ENCODE results near the gene SIK1.
"Not testable (repeated sequence)": the region's sequence is repeated elsewhere in the genome, so short reads cannot be mapped to it uniquely, and the experiment has no call there.

The SIK1 gene

DNA sequence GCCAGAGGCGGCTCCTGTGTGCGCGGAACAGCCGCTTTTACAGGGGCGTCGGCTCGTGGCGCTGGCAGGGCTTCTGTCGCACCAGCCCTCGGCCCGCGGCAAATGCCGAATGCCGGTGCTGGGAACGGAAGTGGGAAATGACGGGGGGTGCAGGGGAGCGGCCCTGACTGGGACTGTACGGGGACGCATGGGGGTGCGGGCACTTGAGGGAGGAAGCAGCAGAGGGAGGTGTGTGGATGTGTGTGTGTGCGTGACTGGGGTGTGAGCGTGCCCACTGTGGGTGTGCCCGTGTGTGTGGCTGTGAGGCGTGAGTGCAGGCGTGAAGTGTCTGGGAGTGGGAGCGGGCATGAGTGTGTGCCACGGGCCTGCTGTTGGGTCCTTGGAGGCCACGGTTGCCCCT is 17.6 kb upstream of the SIK1 start:
- not testable (repeated sequence) for DNase-seq (ENCODE audit: insufficient read length, low spot score); FAIRE-seq

DNA sequence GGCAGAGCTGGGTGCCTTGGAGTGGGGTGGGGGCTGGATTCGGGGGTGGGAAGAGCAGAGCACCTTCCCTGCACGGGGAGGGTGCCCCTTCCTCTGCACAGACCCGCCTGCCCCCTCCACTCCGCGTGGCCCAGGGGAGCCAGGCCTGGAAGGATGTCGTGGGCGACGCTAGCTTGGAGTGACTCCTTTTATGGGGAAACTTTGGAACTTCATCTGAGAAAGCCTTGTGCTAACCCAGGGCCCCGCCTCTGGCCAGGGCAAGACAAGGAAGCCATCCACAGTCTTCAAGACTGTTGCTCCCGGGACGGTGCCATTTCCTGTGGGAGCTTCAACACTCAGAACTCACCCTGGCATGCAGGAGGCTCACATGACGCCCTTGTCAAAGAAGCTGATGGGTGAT is 15.6 kb upstream of the SIK1 start:
- not testable (repeated sequence) for FAIRE-seq; DNase-seq (ENCODE audit: insufficient read length, low spot score)

DNA sequence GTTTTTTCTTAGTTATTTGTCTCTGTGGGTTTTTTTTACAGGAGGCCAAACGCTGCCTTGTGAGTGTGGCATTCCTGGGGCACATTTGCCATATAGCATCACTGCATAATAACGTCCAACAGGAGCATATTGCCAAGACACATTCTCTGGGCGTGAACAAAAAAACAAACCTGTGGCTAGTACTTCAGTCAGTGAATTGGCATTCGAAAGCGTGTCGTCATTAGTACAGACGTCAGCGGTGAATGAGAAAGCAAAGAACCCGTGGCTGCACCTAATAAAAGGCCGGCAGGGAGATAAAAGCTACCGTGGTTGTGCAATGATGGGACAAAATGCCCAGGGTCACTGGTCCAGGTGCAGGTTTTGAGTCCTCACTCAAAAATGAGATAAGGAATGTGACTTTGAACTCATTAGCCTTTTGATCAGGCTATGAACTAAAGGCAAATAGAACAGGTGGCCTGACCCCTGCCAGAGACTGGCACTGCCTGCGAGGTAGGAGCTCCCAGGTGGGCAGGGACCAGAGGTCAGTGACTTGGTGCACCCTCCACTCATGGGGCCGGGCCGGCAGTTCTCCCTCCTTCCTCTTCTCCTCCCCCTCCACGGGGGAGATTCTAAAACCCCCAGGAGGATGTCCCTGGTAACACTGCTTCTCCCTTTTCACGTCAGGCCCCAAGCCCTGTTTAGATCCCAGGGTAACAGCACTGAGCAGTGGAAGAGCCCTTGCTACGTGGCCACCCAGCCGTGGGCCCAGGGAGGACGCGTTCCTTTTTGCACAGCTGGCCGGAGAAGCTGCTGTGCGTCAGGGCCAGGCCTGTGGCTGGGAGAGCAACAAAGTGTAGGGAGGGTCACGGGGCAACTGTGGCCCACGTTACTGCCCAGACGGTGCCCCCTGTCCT is 14.2 kb upstream of the SIK1 start:
- not testable (repeated sequence) for FAIRE-seq

DNA sequence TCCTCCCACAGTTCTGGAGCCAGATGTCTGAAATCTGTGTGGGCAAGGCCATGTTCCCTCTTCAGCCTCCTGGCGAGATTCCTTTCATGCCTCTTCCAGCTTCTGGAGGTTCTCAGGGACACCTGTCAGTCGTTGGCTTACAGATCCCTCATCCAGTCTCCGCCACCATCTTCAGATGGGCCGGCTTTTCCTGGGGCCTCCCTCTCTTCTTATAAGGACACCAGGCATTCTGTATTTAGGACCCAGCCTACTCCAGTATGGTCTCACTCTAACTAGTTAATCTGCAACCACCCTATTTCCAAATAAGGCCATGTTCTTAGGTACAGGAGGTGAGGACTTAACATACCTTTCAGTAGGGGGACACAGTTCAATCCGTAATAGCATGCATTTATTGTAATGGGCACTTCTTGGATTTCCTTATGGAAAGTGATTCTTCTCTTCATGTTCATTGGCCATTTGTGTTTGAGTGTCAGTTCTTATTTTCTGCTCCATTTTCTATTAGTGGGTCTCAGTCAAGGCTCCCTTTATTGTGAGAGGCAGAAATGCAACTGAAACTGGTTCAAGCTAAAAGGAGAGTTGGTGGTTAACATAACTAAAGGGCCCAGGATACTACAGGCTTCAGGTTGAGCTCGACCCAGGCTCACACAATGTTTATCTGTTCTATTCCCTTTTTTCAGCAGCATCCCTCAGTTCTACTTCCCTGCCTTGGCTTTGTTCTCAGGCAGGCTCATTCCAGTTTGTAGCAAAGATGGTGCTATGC is 12.6 kb upstream of the SIK1 start:
- DNase-seq (ENCODE audit: insufficient read length, low spot score); FAIRE-seq: not testable (repeated sequence)

More for the DNA sequence above, 14.2 kb upstream of the SIK1 start:
- not testable (repeated sequence) for DNase-seq (ENCODE audit: insufficient read length, low spot score)

DNA sequence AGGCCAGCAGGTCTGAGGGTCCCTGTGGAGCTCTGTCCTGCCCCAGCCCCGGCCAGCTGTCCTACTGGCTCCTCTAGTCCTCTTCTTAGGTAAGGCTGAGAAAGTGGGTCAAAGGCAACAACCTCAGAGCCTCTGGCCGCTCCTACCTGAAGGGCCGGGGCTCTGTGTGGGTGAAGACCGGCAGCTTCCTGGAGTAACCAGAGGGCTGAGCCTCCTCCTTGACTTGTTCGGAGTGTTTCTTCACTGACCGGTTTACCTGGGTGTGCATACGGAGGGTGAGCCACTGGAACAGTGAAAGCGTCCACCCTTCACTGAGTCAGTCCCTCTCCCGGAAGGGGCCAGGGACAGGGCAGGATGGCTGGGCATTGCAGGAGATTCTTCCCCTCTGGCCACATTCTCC is 9.3 kb upstream of the SIK1 start:
- not testable (repeated sequence) for DNase-seq (ENCODE audit: insufficient read length, low spot score); FAIRE-seq

DNA sequence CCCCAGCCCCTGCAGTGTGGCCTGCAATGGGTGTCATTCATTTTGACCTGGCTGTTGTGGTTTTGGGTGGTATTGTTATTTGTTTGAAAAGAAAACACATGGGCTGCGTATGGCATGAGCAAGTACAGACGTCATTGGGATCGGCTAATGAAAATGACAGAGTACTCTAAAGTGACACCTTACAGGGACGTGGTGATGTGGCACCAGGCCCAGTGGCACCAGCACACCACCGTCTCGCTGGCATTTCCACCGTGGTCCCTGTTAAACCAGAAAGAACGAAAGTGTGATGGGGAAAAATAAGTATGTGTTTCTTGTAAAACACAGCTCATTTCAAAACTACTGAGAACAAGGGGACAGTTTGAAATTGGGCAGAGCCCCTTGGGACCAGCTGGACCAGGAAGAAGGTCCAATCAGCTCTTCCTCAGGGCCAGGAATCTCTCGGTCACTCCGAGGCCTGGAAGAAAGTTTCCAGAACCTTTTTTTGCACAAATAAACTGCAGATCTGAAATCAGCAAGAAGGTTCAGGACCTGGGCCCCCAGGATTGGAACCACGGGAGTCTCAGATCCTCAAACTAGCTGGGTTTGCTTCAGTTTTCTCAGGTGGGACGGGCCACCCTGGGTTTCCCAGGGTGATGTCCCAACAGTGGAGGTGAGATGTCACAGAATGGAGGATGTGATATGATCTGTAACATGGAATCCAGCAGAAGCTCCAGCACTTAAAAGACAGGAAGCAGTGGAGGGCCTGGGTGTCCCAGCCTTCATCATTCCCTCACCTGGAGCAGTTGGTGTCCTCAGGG is 6.6 kb upstream of the SIK1 start:
- not testable (repeated sequence) for DNase-seq (ENCODE audit: insufficient read length, low spot score); FAIRE-seq

DNA sequence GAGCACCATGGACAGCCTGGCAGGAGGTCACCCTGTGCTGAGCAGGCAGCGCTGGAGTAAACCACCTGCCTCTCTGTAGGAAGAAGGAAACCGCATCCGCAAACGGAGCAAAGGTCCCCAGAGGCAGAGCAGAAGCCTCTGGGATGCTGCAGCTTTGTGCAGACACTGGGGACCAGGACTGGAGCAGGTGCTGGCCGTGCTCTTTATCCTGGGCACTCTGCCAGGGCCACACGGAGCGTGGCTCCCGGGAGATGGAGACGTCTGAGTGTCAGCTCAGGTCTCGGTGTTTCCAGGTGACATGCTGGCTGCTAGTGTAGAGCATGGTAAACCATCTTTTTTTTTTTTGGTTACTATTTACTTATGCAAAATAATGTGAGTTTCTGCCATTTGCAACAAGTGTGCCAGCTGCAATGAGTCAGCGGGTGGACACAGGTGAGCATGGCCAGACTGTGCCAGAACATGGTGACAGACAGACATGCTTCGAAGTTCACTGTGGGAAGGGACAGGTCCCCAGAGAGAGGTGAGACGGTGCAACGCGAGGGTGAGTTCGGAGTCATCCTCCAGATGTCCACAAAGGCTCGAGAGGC is 4.0 kb upstream of the SIK1 start:
- not testable (repeated sequence) for DNase-seq (ENCODE audit: insufficient read length, low spot score)

DNA sequence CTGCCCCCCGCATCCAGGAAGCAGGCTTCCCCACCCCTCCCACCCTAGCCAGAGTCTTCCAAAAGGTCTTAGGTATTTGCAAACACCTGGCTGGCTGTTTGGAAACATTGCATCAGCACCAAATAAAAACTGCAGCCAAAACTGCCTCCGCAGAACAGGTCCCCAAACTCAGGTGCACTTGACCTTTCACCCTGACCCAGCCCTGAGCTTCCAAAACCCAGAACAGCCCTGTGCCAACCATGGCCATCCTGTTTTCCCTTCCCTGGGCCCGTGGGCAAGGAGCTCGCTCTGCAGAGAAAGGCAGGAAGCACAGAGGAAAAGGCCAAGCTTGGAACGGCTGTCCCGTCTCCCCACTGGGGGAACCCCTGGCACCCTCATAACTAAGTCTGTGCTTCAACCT is 2.0 kb upstream of the SIK1 start:
- FAIRE-seq; DNase-seq (ENCODE audit: insufficient read length, low spot score): not testable (repeated sequence)

More for the DNA sequence above, 4.0 kb upstream of the SIK1 start:
- FAIRE-seq: not testable (repeated sequence)

DNA sequence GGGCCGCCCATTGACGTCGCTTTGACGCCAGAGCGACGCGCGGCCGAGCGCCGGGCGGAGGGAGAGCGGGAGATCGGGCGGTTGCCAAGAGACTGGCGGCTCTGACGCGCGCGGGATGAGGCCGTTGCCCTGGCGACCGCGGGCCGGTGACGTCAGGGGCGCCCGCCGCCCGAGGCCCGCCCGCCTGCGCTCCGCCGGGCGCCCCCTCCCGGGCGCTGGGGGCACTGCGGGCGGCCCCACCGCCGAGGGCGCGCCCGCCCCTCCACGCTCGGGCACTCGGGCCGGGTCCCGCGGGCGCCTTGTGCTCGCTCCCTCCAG is 270 bp upstream of the SIK1 start:
- FAIRE-seq: not testable (repeated sequence)

DNA sequence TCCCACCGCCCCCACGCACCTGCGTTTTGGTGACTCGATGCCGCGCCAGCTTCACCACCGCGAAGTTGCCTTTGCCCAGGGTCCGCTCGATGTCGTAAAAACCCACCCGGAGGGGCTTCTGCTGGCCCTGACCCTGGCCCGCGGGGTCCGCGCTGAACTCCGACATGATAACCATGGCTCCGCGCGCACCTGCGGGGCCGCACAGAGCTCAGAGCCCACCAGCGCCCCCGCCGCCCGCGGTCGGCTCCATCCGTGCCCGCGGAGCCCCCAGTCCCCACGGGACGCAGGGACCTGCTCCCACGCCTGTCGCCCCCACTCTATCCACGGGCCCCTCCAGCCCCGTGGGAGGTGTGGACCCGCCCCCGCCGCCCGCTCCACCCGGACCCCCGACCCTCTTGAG is 927 bp downstream of the SIK1 start:
- not testable (repeated sequence) for DNase-seq (ENCODE audit: insufficient read length, low spot score); FAIRE-seq

More for the DNA sequence above, 270 bp upstream of the SIK1 start:
- not testable (repeated sequence) for DNase-seq (ENCODE audit: insufficient read length, low spot score)

DNA sequence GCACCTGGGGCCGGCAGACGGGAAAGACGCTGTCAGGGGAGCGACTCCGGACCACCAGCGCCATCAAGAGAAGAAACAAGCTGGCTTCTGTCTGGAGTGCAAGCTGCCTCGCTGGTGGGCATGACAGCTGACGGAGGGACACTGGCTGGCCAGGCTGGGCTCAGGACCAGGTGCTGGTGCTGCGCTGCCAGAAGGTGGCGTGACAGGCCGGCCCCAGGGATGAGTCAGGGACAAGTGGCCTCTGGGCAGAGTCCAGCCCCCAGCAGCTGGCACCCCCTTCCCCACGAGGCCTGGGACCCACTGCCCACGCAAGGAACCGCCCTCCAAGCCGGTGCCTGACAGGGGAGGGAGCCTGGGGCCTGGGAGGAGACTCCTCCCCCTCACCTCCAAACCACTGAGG is 7.5 kb downstream of the SIK1 start:
- DNase-seq (ENCODE audit: insufficient read length, low spot score); FAIRE-seq: not testable (repeated sequence)

DNA sequence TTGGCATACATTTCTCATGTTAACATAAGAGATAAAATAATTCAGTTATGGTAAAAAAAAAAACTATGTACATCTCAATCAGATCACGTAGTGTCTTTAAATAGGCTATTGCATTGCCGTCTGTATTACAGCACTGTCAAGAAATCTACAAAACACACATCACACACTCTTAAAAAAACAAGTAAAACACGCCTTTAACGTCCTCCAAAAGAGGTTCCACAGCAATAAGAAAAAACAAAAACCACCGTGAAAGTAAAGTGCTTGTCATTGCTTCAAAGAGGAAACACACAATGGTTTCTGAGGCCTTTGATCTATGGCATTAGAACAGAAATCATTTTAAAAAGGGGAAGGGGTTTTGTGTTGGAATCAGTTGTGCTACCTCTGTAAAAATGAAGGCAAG is 12.4 kb downstream of the SIK1 start:
- not testable (repeated sequence) for DNase-seq (ENCODE audit: insufficient read length, low spot score); FAIRE-seq

DNA sequence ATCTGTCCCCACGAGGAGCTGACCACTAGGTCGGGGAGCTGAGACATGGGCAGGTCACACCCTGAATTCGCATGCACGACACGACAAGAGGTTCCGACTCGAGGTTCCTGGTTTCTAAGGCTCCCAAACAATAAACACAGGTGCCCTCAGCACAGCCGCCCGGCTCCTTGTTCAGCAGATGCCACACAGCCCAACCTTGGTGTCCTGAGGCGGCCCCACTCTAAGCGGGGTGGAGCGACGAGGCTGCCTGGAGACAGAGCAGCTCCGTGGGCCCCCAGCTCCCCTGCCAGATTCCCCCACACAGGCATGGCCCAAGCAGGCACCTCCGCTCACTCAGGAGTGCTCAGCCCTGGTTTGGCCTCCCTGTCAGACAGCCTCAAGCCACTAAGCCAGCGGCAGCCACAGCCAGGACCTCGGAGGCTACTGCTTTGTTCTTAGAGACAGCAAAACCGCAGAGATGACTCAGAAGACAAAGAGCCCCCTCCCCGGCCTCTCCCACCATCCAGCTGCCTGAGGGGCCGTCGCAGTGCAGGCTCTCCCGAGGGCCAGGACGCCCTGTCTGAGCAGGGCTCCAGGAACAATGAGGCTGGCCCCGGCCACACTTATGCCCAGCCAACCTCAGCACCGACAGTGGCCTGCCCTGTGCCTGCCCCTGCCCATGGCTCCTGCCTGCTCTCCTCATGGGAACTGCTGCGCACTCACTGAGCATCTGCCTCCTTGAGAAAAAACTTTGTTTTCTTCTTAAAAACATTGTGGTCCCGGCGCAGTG is 14.7 kb downstream of the SIK1 start:
- not testable (repeated sequence) for DNase-seq (ENCODE audit: insufficient read length, low spot score)

DNA sequence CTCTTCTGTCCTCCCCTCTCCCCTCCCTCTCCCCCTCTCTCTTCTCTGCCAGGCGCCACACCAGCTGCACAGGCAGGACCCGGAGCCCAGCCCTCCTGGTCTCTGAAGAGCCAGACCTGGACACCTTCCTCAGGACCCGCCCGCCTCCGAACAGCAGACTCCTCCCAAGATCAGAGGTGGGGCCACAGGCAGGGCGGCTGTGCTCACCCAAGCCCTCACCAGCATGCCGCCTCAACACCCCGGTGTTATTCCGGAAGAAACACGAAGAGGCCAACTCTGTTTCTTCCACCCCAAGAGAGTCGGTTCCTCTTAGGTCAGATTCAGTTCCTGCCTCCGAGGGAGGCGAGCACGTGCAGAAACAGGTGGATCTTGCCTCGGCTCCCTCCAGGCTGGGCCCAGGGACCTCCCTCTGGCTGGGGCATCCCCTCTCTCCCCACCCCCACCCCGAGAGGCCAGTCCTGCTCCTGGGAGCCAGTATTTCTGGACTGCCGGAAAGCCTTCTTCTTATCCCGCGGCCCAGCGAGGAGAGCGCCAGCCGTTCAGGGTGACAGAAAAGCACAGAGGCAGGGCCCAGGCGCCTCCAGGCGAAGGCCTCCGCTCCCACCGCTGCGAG is 16.4 kb downstream of the SIK1 start:
- DNase-seq (ENCODE audit: insufficient read length, low spot score); FAIRE-seq: not testable (repeated sequence)

More for the DNA sequence above, 14.7 kb downstream of the SIK1 start:
- not testable (repeated sequence) for FAIRE-seq

DNA sequence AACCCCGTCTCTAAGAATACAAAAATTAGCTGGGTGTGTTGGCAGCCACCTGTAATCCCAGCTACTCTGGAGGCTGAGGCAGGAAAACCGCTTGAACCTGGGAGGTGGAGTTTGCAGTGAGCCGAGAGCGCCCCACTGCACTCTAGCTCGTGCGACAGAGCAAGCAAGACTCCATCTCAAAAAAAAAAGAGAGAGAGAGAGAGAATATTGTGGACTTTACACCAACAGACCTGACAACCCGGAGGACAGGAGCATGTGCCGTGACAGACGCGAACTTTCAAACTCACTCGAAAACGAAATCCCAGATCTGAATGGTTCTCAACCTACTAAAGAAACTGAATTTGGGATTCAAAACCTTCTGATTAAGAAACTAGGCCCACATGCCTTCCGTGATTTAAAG is 19.8 kb downstream of the SIK1 start:
- not testable (repeated sequence) for FAIRE-seq; DNase-seq (ENCODE audit: insufficient read length, low spot score)

DNA sequence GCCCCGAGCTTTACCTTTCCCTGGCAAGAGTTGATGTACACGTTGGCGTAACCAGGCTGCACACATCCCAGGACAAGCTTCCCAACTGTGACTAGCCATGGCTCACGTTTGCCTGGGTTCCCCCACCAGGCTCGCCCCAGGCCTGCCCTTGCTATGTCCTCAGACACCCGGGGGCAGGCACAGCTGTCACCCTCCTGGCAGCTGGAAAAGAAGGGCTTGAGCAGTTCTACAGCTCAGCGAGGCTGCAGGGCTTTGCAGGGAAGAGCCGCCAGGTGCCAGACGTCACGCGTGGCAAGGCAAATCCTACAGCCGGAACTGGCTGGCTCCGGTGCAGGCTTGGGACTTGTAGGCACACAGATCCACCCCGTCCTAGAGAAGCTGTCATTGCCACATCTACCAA is 22.5 kb downstream of the SIK1 start:
- FAIRE-seq; DNase-seq (ENCODE audit: insufficient read length, low spot score): not testable (repeated sequence)

DNA sequence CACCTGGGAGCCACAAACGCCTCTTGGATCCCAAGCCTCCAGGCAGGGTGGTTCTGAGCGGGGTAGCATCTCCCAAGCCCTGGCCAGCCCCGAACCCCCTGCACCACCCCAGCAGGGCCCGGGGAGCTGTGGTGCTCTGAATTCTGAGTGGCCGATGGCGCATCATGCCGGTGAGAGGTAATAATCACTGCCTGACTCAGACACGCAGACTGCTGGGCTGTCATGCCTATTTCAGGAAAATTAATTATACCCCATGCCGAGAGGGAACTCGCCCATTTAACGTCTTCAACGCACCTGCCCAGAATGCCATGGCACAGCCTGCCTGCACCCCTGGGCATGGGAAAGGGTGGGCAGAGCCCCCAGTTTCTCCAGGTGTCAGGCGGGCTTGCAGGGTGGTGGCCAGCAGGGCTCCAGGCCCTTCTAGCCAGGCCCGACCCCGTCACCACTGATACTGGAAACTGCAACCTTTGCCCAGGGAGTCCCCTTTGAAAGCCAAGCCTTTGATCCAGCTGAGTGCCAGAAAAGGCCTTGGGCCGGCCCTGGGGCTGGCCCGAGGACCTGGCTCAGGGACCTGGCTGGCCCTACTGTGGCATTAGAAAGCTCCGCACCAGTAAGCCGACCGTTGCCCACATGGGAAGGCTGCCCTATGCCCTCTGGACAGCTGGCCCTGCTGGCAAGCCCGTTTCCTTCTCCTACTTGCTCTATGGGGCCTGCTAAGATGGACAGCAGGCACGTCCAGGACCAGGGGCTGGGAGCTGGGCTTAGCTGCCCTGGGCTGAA is 23.1 kb downstream of the SIK1 start:
- not testable (repeated sequence) for DNase-seq (ENCODE audit: insufficient read length, low spot score); FAIRE-seq

DNA sequence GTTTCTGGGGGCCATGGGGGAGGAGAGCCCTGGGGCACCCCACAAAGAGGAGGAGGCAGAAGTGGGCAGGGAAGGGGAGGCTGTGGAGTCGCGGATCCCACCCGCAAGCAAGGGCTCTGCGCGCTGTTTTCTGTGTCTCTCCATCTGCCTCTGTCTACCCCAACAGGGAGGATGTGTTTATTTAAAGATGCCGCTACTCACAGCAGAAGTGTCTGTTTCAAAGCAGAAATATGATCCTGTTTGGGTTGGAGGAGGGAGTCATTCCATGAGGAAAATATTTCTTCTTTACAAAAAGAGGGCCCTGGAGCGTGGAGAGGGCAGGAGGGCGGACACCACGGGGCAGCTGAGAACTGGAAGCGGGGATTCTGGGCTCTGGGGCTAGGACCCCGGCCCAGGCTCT is 25.8 kb downstream of the SIK1 start:
- not testable (repeated sequence) for DNase-seq (ENCODE audit: insufficient read length, low spot score); FAIRE-seq

All from D721Med (cell line).